Panc1 (cell line): ENCODE results near the gene CFAP157. TPM values are rescaled to one million over a fixed set of nuclear protein-coding genes. Genes with fewer than 3 reads are reported as not detected.

Experiments used
- ATAC-seq: fragments of 200-7000 bp; cut with Tn5 transposase; 2 replicates; pipeline ENCODE4 v1.9.1; 2020; ENCODE audit warnings: mild to moderate bottlenecking, moderate library complexity
- BruUV-seq: library from RNA; stranded (reverse); fragments of 400-500 nt; replicated peaks from 2 replicates; lab custom pipeline; 2021; lab: Mats Ljungman, UMichigan
- CTCF ChIA-PET: fragments of 300-600 bp; sonication (Branson Sonifier 250); formaldehyde crosslinking; loops from one replicate; lab custom pipeline; 2022; ENCODE audit warnings: antibody characterized with exemption; lab: Charles Lee
- POLR2A ChIA-PET: fragments of 300-600 bp; sonication (Branson Sonifier 250); formaldehyde crosslinking; loops from one replicate; lab custom pipeline; 2022; ENCODE audit warnings: antibody characterized with exemption; lab: Charles Lee
- DNase-seq: peaks from one replicate; pipeline ENCODE4 v3.0.0-alpha.2; 2010; ENCODE audit warnings: low read depth, low spot score
- H3K27ac ChIP-seq: 2 replicates; pipeline ENCODE4 v1.5.1; 2011; ENCODE audit warnings: mild to moderate bottlenecking, low read length, inconsistent platforms
- H3K27me3 ChIP-seq: fragments of 200-500 bp; sonication (Bioruptor generic); 2 replicates; pipeline ENCODE4 v1.6.0; 2014; ENCODE audit warnings: low read length, inconsistent platforms; ENCODE audit not compliant: control insufficient read depth, insufficient read depth
- H3K36me3 ChIP-seq: fragments of 200-500 bp; sonication (Bioruptor generic); 2 replicates; pipeline ENCODE4 v1.5.1; 2014; ENCODE audit warnings: inconsistent platforms, mild to moderate bottlenecking, low read length, moderate library complexity; ENCODE audit not compliant: control insufficient read depth, insufficient read depth
- H3K4me1 ChIP-seq: 2 replicates; pipeline ENCODE4 v1.5.1; 2011; ENCODE audit warnings: inconsistent platforms, mild to moderate bottlenecking, low read length, moderate library complexity; ENCODE audit not compliant: control insufficient read depth, insufficient read depth
- H3K4me3 ChIP-seq, 2 experiments: 2 replicates each; pipeline ENCODE4 v1.5.1; 2011 to 2012; ENCODE audit warnings: low read depth in 2 of 2, low read length in 2 of 2, mild to moderate bottlenecking in 2 of 2, inconsistent platforms in 1 of 2, moderate library complexity in 1 of 2
- H3K9me3 ChIP-seq: fragments of 200-500 bp; sonication (Bioruptor generic); 2 replicates; pipeline ENCODE4 v1.5.1; 2014; ENCODE audit warnings: low read depth, mild to moderate bottlenecking, inconsistent platforms, low read length, moderate library complexity; ENCODE audit not compliant: control insufficient read depth, insufficient read depth
- POLR2AphosphoS5 ChIP-seq: IDR thresholded peaks from 2 replicates; pipeline ENCODE4 v1.6.1; 2012; ENCODE audit warnings: mild to moderate bottlenecking, low read depth, low read length, moderate library complexity
- SIN3A ChIP-seq: IDR thresholded peaks from 2 replicates; pipeline ENCODE4 v1.6.1; 2012; ENCODE audit warnings: low read depth, mild to moderate bottlenecking, low read length, moderate library complexity, borderline replicate concordance; ENCODE audit not compliant: insufficient read depth
- TCF7L2 ChIP-seq: IDR thresholded peaks from 2 replicates; pipeline ENCODE4 v1.6.1; 2011; ENCODE audit warnings: mild to moderate bottlenecking, low read depth, low read length, inconsistent platforms
- in situ Hi-C: cut with HindIII; loops from 2 replicates; pipeline ENCODE4 v1.10.0; 2016; ENCODE audit warnings: low sequenced_read_pairs, low pct_unique_long_range_greater_than_20kb
- intact Hi-C: fragments of 100-400 bp; cut with micrococcal nuclease; formaldehyde crosslinking; loops from one replicate; pipeline ENCODE4 v1.10.0; 2022; ENCODE audit not compliant: unreplicated experiment
- total RNA-seq: library from RNA; stranded (reverse); gene quantifications from one replicate; pipeline ENCODE4 v1.2.1, GENCODE V29; 2021; ENCODE audit not compliant: unreplicated experiment
- TF ChIP-seq, protein P1 (sequence below), 2 experiments: IDR thresholded peaks; 2 replicates each; pipeline ENCODE4 v1.6.1; 2011 to 2012; ENCODE audit warnings: low read depth in 2 of 2, control low read depth in 1 of 2, low read length in 1 of 2, mild to moderate bottlenecking in 1 of 2, moderate library complexity in 1 of 2; ENCODE audit not compliant: insufficient read depth in 1 of 2
- TF ChIP-seq, protein P2 (sequence below): fragments of 450-650 bp; IDR thresholded peaks from 2 replicates; pipeline ENCODE4 v1.5.1; 2017; ENCODE audit warnings: mild to moderate bottlenecking

Gene CFAP157
- total RNA-seq, 1 experiment from 2014 or later: not detected

DNA sequence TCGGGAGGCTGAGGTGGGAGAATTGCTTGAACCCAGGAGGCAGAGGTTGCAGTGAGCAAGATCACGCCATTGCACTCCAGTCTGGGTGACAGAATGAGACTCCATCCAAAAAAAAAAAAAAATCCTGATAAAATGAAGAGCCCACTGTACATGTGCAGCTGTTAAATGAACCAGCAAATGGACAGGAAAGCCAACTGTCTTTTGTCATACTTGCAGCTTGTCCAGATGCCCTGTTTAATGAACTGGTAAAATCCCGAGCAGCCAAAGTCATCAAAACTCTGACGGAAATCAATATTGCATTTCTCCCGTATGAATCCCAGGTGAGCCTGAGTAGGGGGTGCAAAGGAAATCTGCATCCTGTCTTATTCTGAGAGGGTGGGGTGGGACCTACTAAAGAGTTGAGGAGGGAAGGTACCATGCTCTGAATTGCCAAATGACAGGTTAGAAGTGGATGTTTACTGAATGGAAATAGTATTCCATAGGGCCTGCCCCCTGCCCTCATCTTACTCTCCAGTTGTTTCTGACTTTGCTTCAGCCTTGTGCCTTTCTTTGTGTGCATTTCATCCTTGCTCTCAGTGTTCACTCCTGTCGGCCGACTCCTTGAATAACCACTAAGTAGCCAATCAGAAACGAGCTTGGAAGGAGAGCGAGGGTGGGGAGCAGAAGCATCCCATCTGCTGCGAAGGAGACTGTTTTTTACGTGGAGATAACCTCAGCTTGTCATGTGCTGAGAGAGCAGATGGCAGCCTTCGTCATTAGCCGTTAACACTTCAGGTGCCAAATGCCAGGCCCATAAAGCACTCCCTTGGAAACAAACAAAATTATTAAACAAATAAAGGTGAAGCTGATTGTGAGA, 45.7 kb upstream of the CFAP157 start:
- no peak for DNase-seq
- H3K27me3 ChIP-seq: no peaks in the 10 kb centered on the region
- POLR2A ChIA-PET: no interaction called here
- ATAC-seq: no peak
- in situ Hi-C loops: no loop called here
- H3K4me3 ChIP-seq: no peak overlapping the region
- no TSS peak for BruUV-seq
- H3K36me3 ChIP-seq: peaks cover 3% of the 10 kb centered on the region
- intact Hi-C loops: no loop called here
- no peak overlapping the region for H3K27ac ChIP-seq
- TF ChIP-seq, protein P1, sequence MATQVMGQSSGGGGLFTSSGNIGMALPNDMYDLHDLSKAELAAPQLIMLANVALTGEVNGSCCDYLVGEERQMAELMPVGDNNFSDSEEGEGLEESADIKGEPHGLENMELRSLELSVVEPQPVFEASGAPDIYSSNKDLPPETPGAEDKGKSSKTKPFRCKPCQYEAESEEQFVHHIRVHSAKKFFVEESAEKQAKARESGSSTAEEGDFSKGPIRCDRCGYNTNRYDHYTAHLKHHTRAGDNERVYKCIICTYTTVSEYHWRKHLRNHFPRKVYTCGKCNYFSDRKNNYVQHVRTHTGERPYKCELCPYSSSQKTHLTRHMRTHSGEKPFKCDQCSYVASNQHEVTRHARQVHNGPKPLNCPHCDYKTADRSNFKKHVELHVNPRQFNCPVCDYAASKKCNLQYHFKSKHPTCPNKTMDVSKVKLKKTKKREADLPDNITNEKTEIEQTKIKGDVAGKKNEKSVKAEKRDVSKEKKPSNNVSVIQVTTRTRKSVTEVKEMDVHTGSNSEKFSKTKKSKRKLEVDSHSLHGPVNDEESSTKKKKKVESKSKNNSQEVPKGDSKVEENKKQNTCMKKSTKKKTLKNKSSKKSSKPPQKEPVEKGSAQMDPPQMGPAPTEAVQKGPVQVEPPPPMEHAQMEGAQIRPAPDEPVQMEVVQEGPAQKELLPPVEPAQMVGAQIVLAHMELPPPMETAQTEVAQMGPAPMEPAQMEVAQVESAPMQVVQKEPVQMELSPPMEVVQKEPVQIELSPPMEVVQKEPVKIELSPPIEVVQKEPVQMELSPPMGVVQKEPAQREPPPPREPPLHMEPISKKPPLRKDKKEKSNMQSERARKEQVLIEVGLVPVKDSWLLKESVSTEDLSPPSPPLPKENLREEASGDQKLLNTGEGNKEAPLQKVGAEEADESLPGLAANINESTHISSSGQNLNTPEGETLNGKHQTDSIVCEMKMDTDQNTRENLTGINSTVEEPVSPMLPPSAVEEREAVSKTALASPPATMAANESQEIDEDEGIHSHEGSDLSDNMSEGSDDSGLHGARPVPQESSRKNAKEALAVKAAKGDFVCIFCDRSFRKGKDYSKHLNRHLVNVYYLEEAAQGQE (IDR thresholded peaks at IDR 0.05; ENCODE audit: insufficient read depth in 1 of 2, low read depth in 2 of 2, low read length in 1 of 2): no peak
- TF ChIP-seq SIN3A (no peak), TCF7L2 (no peak), POLR2AphosphoS5 (no peak)
- TF ChIP-seq, protein P2, sequence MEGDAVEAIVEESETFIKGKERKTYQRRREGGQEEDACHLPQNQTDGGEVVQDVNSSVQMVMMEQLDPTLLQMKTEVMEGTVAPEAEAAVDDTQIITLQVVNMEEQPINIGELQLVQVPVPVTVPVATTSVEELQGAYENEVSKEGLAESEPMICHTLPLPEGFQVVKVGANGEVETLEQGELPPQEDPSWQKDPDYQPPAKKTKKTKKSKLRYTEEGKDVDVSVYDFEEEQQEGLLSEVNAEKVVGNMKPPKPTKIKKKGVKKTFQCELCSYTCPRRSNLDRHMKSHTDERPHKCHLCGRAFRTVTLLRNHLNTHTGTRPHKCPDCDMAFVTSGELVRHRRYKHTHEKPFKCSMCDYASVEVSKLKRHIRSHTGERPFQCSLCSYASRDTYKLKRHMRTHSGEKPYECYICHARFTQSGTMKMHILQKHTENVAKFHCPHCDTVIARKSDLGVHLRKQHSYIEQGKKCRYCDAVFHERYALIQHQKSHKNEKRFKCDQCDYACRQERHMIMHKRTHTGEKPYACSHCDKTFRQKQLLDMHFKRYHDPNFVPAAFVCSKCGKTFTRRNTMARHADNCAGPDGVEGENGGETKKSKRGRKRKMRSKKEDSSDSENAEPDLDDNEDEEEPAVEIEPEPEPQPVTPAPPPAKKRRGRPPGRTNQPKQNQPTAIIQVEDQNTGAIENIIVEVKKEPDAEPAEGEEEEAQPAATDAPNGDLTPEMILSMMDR: no peak
- H3K9me3 ChIP-seq: no peaks in the 10 kb centered on the region
- CTCF ChIA-PET: interaction anchor here (0.5 to 0.7 kb wide), 2 partner anchors 256 to 354 kb away, joined by 3 to 6 read pairs; no protein-coding TSS in a partner anchor
- no peaks in the 10 kb centered on the region for H3K4me1 ChIP-seq

DNA sequence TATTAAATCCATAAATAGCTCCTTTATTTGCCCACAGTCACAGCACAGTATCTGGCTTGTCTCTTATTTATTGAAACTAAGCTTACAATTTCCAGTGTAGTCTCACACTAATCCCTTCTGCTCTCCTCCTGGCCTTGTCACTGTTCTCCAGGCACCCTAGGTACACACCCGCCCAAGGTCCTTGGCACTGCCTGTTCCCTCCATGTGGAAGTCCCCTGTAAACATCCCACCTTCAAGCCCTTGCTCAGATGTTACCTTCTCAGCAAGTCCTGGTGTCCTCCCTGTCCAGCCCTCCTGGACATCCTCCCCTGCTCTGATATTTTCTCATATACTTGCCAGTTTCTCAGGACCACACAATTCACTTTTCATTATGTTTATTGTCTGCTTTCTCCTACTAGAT, 44.2 kb upstream of the CFAP157 start:
- BruUV-seq: no TSS peak
- in situ Hi-C loops: no loop called here
- H3K27me3 ChIP-seq: no peaks in the 10 kb centered on the region
- TF ChIP-seq SIN3A (no peak), TCF7L2 (no peak), POLR2AphosphoS5 (no peak)
- TF ChIP-seq, protein P2: no peak
- TF ChIP-seq, protein P1 (IDR thresholded peaks at IDR 0.05; ENCODE audit: insufficient read depth in 1 of 2, low read depth in 2 of 2, low read length in 1 of 2): no peak
- CTCF ChIA-PET: interaction anchor here (0.7 kb wide), 1 partner anchor 27 kb away, joined by 4 read pairs; no protein-coding TSS in a partner anchor
- H3K4me1 ChIP-seq: no peaks in the 10 kb centered on the region
- ATAC-seq (no peak), DNase-seq (no peak)
- POLR2A ChIA-PET: no interaction called here
- no peak overlapping the region for H3K4me3 ChIP-seq
- intact Hi-C loops: no loop called here
- no peaks in the 10 kb centered on the region for H3K9me3 ChIP-seq
- no peak overlapping the region for H3K27ac ChIP-seq
- H3K36me3 ChIP-seq: peaks cover 3% of the 10 kb centered on the region
